Jurkat, Clone E6-1 (cell line): ENCODE results near the gene SYCP2L.

ENCODE experiments used
- DNase-seq: peaks from one replicate; pipeline ENCODE4 v3.0.0-alpha.2; 2011; ENCODE audit warnings: low read depth, low spot score
- H3K4me3 ChIP-seq: 2 replicates; pipeline ENCODE4 v1.5.1; 2011; ENCODE audit warnings: mild to moderate bottlenecking, low read length, control low read depth, moderate library complexity

SYCP2L gene

GRCh38 chr6:11023032-11023431, 136.2 kb downstream of the SYCP2L start:
- DNase-seq = no peak
- H3K4me3 ChIP-seq = no peak overlapping the region
